A673 (cell line): ENCODE measurements around the gene SORCS3. TPM values are rescaled to one million over a fixed set of nuclear protein-coding genes. Genes with fewer than 3 reads are reported as not detected.

Experiments
- BruUV-seq: library from RNA; stranded (reverse); fragments of 400-500 nt; replicated peaks from 2 replicates; lab custom pipeline; 2021; lab: Mats Ljungman, UMichigan
- CTCF ChIA-PET: fragments of 300-600 bp; sonication (Branson Sonifier 250); formaldehyde crosslinking; loops from one replicate; lab custom pipeline; 2022; ENCODE audit warnings: antibody characterized with exemption; lab: Charles Lee
- POLR2A ChIA-PET: fragments of 300-600 bp; sonication (Branson Sonifier 250); formaldehyde crosslinking; loops from one replicate; lab custom pipeline; 2022; ENCODE audit warnings: antibody characterized with exemption; ENCODE audit not compliant: low non-redundant PET; lab: Charles Lee
- DNase-seq: peaks from one replicate; pipeline ENCODE4 v3.0.0-alpha.2; 2015; ENCODE audit warnings: low spot score
- H3K27ac ChIP-seq: fragments of 200-600 bp; sonication (generic); 2 replicates; pipeline ENCODE4 v1.5.1; 2016; ENCODE audit warnings: mixed run types, low read depth, mild to moderate bottlenecking, mixed read lengths, antibody characterized with exemption, low read length; ENCODE audit not compliant: poor library complexity, severe bottlenecking
- H3K27me3 ChIP-seq: fragments of 200-600 bp; sonication (generic); replicated peaks from 2 replicates; pipeline ENCODE4 v1.6.1; 2017; ENCODE audit warnings: mixed run types, low read depth, mild to moderate bottlenecking, mixed read lengths, antibody characterized with exemption, low read length; ENCODE audit not compliant: insufficient read depth, poor library complexity
- H3K36me3 ChIP-seq: fragments of 200-600 bp; sonication (generic); 2 replicates; pipeline ENCODE4 v1.6.1; 2016; ENCODE audit warnings: mixed run types, mild to moderate bottlenecking, mixed read lengths, antibody characterized with exemption, low read length; ENCODE audit not compliant: insufficient read depth, poor library complexity, severe bottlenecking
- H3K4me1 ChIP-seq: fragments of 200-600 bp; sonication (generic); 2 replicates; pipeline ENCODE4 v1.6.1; 2017; ENCODE audit warnings: mixed run types, mild to moderate bottlenecking, mixed read lengths, antibody characterized with exemption, low read length; ENCODE audit not compliant: insufficient read depth, poor library complexity, severe bottlenecking
- H3K4me3 ChIP-seq: fragments of 200-600 bp; sonication (generic); 2 replicates; pipeline ENCODE4 v1.5.1; 2016; ENCODE audit warnings: low read depth, mixed run types, mild to moderate bottlenecking, mixed read lengths, low read length; ENCODE audit not compliant: poor library complexity, severe bottlenecking
- H3K9me3 ChIP-seq: fragments of 200-600 bp; sonication (generic); 2 replicates; pipeline ENCODE4 v1.6.1; 2016; ENCODE audit warnings: mixed run types, low read depth, mild to moderate bottlenecking, mixed read lengths, antibody characterized with exemption, low read length; ENCODE audit not compliant: poor library complexity, severe bottlenecking
- CTCF ChIP-seq: fragments of 300-800, 200-600 bp; sonication (generic); conservative IDR thresholded peaks from 2 replicates; pipeline ENCODE4 v1.5.1; 2017; ENCODE audit warnings: low read depth, mild to moderate bottlenecking, antibody characterized with exemption, low read length, moderate library complexity, mixed read lengths
- EZH2 ChIP-seq: fragments of 200-600 bp; sonication (generic); IDR thresholded peaks from 2 replicates; pipeline ENCODE4 v1.6.1; 2017; ENCODE audit warnings: borderline replicate concordance, low read depth, mild to moderate bottlenecking, mixed read lengths, antibody characterized with exemption, low read length; ENCODE audit not compliant: poor library complexity, severe bottlenecking
- intact Hi-C: fragments of 100-400 bp; cut with micrococcal nuclease; formaldehyde crosslinking; loops from one replicate; pipeline ENCODE4 v1.10.0; 2022; ENCODE audit not compliant: unreplicated experiment
- total RNA-seq: library from RNA; stranded (reverse); gene quantifications from 2 replicates; pipeline ENCODE4 v1.2.3, GENCODE V29; 2021

Gene SORCS3
- total RNA-seq, 1 experiment from 2014 or later = not detected

DNA sequence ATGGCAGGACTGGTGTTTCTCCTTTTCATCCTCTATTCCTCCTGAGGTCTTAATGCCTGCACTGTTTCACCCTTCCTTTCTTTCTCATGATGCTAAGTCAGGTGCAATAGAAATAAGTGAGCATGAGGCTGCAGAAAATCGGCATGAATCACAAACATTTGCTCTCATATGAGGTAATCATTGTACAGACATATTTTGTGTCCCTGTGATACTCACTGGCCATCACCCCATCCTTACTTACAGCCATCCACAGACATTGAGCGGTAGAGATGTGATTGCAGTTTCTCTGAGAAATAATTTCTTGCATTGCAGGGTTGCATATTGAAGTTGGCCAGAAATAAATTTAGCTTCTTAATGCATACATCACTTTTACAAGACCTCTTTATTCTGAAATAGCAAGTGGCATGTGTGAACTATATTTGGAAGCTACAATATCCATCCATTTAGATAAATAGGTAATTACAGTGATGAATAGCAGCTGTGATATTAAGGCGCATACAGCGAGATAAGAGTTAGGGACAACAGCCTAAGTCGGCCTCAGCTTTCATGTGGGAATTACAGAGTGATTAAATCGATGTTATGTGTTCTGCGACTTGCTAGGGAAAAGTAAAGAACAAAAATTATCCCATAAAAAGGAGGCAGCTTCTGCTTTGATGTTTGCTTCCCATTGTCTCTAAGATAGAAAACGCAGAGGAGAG, 612.6 kb downstream of the SORCS3 start:
- H3K36me3 ChIP-seq = no peaks in the 10 kb centered on the region
- H3K27me3 ChIP-seq = peaks cover 48% of the 10 kb centered on the region
- no peak overlapping the region for H3K4me3 ChIP-seq
- CTCF ChIA-PET = no interaction called here
- POLR2A ChIA-PET = interaction anchor here (0.6 kb wide), 1 partner anchor 1001 kb away, joined by 4 read pairs; no protein-coding TSS in a partner anchor
- no peak overlapping the region for H3K27ac ChIP-seq
- TF ChIP-seq EZH2 = no peak
- TF ChIP-seq CTCF = no peak
- no TSS peak for BruUV-seq
- DNase-seq = no peak
- no peaks in the 10 kb centered on the region for H3K9me3 ChIP-seq
- intact Hi-C loops = no loop called here
- H3K4me1 ChIP-seq = no peaks in the 10 kb centered on the region

DNA sequence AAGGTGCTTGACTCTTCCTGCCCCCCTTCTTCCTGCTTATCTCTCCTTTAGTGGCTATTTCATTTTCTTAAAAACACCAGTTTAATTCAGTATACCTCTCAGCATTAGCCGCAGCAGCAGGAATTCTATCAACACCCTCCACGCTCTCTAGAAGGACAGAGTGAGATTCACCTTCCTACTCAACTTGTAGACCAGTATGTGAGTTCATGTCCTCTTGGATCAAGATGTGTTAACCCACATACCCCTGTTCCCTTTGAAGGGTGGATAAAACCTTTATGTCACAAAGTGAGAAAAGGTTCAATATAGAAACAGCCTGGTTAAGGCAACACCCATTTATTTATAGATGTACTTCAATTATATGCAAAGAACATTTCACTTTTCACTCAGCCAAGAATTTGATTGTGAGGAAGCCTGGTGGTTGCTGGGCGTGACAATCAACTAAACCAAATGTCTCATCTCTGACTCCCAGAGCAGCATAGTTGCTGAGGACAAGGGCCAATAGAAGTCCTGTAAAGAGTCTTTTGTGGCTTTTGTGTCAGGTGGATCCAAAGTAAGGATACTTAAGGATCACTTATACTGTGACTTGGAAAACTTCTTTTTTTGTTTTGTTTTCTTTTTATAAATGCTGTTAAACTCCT, 617.1 kb downstream of the SORCS3 start:
- Histone ChIP-seq H3K27me3 (peaks cover 44% of the 10 kb centered on the region), H3K27ac (no peak overlapping the region), H3K4me1 (no peaks in the 10 kb centered on the region), H3K9me3 (no peaks in the 10 kb centered on the region), H3K4me3 (no peak overlapping the region), H3K36me3 (no peaks in the 10 kb centered on the region)
- POLR2A ChIA-PET = no interaction called here
- BruUV-seq = no TSS peak
- TF ChIP-seq EZH2 = no peak
- TF ChIP-seq CTCF = no peak
- DNase-seq = no peak
- CTCF ChIA-PET = no interaction called here
- intact Hi-C loops = no loop called here

DNA sequence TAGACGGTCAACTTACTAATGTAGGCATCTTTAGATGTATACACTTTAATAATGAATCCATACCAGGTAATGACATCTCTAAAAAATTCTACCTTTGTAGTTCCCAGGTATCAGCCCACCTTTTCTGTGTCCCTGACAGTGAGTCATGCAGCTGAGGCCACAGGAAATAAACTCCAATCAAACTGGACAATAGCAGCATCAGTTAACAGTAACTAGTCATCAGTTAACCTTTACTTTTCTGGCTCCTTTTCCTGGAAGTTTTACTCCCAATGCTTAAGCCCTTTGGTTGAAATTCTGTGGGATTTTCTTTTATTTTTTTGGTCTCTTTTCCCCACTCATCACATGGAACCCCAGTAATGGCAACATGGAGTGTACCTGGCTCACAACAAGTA, 617.6 kb downstream of the SORCS3 start:
- Histone ChIP-seq H3K27me3 (peaks cover 39% of the 10 kb centered on the region), H3K36me3 (no peaks in the 10 kb centered on the region), H3K27ac (no peak overlapping the region), H3K9me3 (no peaks in the 10 kb centered on the region), H3K4me3 (no peak overlapping the region), H3K4me1 (no peaks in the 10 kb centered on the region)
- no TSS peak for BruUV-seq
- no peak for TF ChIP-seq EZH2
- no peak for TF ChIP-seq CTCF
- intact Hi-C loops = no loop called here
- no peak for DNase-seq
- POLR2A ChIA-PET = no interaction called here
- CTCF ChIA-PET = no interaction called here
